PC-9 (cell line): ENCODE data around the gene PPP2R2B. TPM values are rescaled to one million over a fixed set of nuclear protein-coding genes. Genes with fewer than 3 reads are reported as not detected.
"Not testable (repeated sequence)": the region's sequence is repeated elsewhere in the genome, so short reads cannot be mapped to it uniquely, and the experiment has no call there.

Experiments
- BruUV-seq: library from RNA; stranded (reverse); fragments of 400-500 nt; replicated peaks from 2 replicates; lab custom pipeline; 2021; lab: Mats Ljungman, UMichigan
- CTCF ChIA-PET: fragments of 300-600 bp; sonication (Branson Sonifier 250); formaldehyde crosslinking; loops from one replicate; lab custom pipeline; 2022; ENCODE audit warnings: antibody characterized with exemption; lab: Charles Lee
- POLR2A ChIA-PET: fragments of 300-600 bp; sonication (Branson Sonifier 250); formaldehyde crosslinking; loops from one replicate; lab custom pipeline; 2022; ENCODE audit warnings: antibody characterized with exemption; ENCODE audit not compliant: unreplicated experiment; lab: Charles Lee
- DNase-seq, 2 experiments: peaks; one replicate each; pipeline versions ENCODE4 v3.0.0 to v3.0.0-alpha.2; 2015 to 2022; ENCODE audit warnings: mixed read lengths in 1 of 2
- H2AFZ ChIP-seq: fragments of 200-600 bp; sonication (generic); 2 replicates; pipeline ENCODE4 v1.8.1; 2017; ENCODE audit warnings: antibody characterized with exemption
- H3F3A ChIP-seq: fragments of 200-600 bp; sonication (generic); 2 replicates; pipeline ENCODE4 v1.8.1; 2017; ENCODE audit warnings: antibody characterized with exemption, mild to moderate bottlenecking, low read depth; ENCODE audit not compliant: insufficient read depth
- H3K27ac ChIP-seq: fragments of 200-600 bp; sonication (generic); 2 replicates; pipeline ENCODE4 v1.6.1; 2016; ENCODE audit warnings: mixed run types
- H3K27me3 ChIP-seq: fragments of 200-600 bp; sonication (generic); 2 replicates; pipeline ENCODE4 v1.6.1; 2016; ENCODE audit warnings: low read depth, mixed run types; ENCODE audit not compliant: insufficient read depth
- H3K36me3 ChIP-seq: fragments of 200-600 bp; sonication (generic); 2 replicates; pipeline ENCODE4 v1.6.1; 2016; ENCODE audit warnings: low read depth, mixed run types
- H3K4me1 ChIP-seq: fragments of 200-600 bp; sonication (generic); replicated peaks from 2 replicates; pipeline ENCODE4 v1.6.1; 2016; ENCODE audit warnings: mixed run types; ENCODE audit not compliant: insufficient read depth
- H3K4me2 ChIP-seq: fragments of 200-600 bp; sonication (generic); 2 replicates; pipeline ENCODE4 v1.6.1; 2017; ENCODE audit warnings: mixed run types
- H3K4me3 ChIP-seq: fragments of 200-600 bp; sonication (generic); 2 replicates; pipeline ENCODE4 v1.6.1; 2016; ENCODE audit warnings: mixed run types
- H3K79me2 ChIP-seq: fragments of 200-600 bp; sonication (generic); 2 replicates; pipeline ENCODE4 v1.6.1; 2017; ENCODE audit warnings: low read depth, mixed run types
- H3K9me2 ChIP-seq: fragments of 200-600 bp; sonication (generic); 2 replicates; pipeline ENCODE4 v1.8.1; 2017; ENCODE audit warnings: mild to moderate bottlenecking; ENCODE audit not compliant: insufficient read depth
- H3K9me3 ChIP-seq: fragments of 200-600 bp; sonication (generic); 2 replicates; pipeline ENCODE4 v1.8.1; 2016; ENCODE audit warnings: low read depth; ENCODE audit not compliant: insufficient read depth
- H4K20me1 ChIP-seq: fragments of 200-600 bp; sonication (generic); 2 replicates; pipeline ENCODE4 v1.8.1; 2017; ENCODE audit not compliant: insufficient read depth
- EZH2 ChIP-seq: fragments of 200-600 bp; sonication (generic); IDR thresholded peaks from 2 replicates; pipeline ENCODE4 v1.8.0; 2017; ENCODE audit warnings: antibody characterized with exemption, low read depth
- intact Hi-C: fragments of 100-400 bp; cut with micrococcal nuclease; formaldehyde crosslinking; loops from one replicate; pipeline ENCODE4 v1.10.0; 2022; ENCODE audit not compliant: unreplicated experiment
- total RNA-seq: library from RNA; stranded (reverse); gene quantifications from 2 replicates; pipeline ENCODE4 v1.2.3, GENCODE V29; 2021
- TF ChIP-seq, protein P1 (sequence below): fragments of 200-600 bp; sonication (generic); conservative IDR thresholded peaks from 2 replicates; pipeline ENCODE4 v1.6.1; 2017; ENCODE audit warnings: mixed run types, antibody characterized with exemption, mild to moderate bottlenecking, moderate library complexity

The PPP2R2B gene
- total RNA-seq, 1 experiment from 2014 or later: not detected

DNA sequence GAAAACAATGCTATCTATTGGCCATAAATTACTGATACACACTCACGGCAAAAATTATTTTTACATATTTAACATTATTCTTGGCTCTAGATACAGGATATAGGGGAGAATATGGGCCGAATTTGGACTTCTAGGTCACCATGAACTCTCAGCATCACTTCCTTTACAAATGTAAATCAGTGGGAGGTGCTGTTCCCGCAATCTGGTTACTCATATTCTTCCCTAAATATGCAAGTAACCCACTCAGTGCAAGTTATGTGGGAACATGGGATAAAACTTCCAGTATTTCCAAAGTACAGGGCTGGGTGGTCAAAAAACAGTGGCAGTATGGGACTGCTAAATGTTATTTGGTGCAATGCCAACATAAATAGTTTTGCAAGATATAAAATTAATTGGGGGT lies 145.6 kb downstream of the PPP2R2B start:
- Histone ChIP-seq H3K4me1 (peaks cover 28% of the 10 kb centered on the region), H3K4me2 (peak overlapping the region; percentile 48)

DNA sequence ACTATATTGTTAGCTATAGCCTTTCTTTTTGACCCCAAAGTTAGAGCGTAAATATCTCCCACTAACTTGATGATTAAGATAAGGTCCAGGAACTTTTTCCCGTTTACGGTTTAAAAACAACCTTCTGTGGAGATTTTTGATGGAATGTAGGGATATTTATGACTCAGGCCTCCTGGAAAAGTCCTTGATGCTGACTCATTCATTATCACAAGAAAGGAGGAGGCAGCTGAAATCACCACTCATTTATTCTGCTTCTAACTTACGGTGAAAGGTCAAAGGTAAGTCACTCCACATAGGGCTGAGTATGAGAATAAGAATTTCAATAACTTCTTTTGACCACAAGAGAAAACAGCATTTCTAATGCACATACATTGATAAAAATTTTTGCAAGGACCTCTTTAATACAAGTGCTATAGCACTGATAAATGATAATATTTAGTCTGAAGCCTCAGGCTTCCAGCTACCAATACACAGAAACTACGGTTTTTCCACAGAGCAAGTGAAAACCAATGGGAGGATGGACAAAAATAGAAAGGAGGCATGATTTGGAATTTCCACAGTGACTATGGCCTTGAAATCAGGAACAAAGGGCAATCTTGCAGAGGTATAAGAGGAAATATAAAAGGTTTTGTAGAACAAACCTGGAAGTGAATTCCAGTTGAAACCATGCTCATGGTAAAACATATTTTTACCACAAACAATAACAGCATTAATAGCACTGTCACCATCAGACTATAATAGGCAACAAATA lies 146.5 kb downstream of the PPP2R2B start:
- POLR2A ChIA-PET: no interaction called here
- H3K27ac ChIP-seq: peak overlapping the region; percentile 64
- H3K9me2 ChIP-seq: no peaks in the 10 kb centered on the region
- no peak overlapping the region for H2AFZ ChIP-seq
- no peak overlapping the region for H3K4me3 ChIP-seq
- no peak for TF ChIP-seq EZH2
- TF ChIP-seq, protein P1, sequence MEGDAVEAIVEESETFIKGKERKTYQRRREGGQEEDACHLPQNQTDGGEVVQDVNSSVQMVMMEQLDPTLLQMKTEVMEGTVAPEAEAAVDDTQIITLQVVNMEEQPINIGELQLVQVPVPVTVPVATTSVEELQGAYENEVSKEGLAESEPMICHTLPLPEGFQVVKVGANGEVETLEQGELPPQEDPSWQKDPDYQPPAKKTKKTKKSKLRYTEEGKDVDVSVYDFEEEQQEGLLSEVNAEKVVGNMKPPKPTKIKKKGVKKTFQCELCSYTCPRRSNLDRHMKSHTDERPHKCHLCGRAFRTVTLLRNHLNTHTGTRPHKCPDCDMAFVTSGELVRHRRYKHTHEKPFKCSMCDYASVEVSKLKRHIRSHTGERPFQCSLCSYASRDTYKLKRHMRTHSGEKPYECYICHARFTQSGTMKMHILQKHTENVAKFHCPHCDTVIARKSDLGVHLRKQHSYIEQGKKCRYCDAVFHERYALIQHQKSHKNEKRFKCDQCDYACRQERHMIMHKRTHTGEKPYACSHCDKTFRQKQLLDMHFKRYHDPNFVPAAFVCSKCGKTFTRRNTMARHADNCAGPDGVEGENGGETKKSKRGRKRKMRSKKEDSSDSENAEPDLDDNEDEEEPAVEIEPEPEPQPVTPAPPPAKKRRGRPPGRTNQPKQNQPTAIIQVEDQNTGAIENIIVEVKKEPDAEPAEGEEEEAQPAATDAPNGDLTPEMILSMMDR: no peak
- H3K4me1 ChIP-seq: peaks cover 28% of the 10 kb centered on the region
- H3F3A ChIP-seq: peaks cover 20% of the 10 kb centered on the region; the same call in 1 of the 2 replicates
- no peaks in the 10 kb centered on the region for H3K27me3 ChIP-seq
- H3K4me2 ChIP-seq: peak overlapping the region; percentile 48
- H3K79me2 ChIP-seq: no peaks in the 10 kb centered on the region
- no peaks in the 10 kb centered on the region for H4K20me1 ChIP-seq
- BruUV-seq: no TSS peak
- peaks cover 13% of the 10 kb centered on the region; the same call in 1 of the 2 replicates for H3K9me3 ChIP-seq
- H3K36me3 ChIP-seq: no peaks in the 10 kb centered on the region
- CTCF ChIA-PET: no interaction called here
- DNase-seq: peak; percentile 26 to 73
- intact Hi-C loops: no loop called here

More for the DNA sequence above, 145.6 kb downstream of the PPP2R2B start:
- intact Hi-C loops: no loop called here
- no peaks in the 10 kb centered on the region for H3K9me2 ChIP-seq
- no peak overlapping the region for H3K4me3 ChIP-seq
- CTCF ChIA-PET: no interaction called here
- no peak overlapping the region for H2AFZ ChIP-seq
- BruUV-seq: no TSS peak
- POLR2A ChIA-PET: no interaction called here
- no peak for DNase-seq
- peaks cover 13% of the 10 kb centered on the region; the same call in 1 of the 2 replicates for H3K9me3 ChIP-seq
- H3K27ac ChIP-seq: peak overlapping the region; percentile 64; the same call in 1 of the 2 replicates
- H3K79me2 ChIP-seq: no peaks in the 10 kb centered on the region
- no peaks in the 10 kb centered on the region for H3K27me3 ChIP-seq
- TF ChIP-seq, protein P1: no peak
- no peak for TF ChIP-seq EZH2
- H4K20me1 ChIP-seq: no peaks in the 10 kb centered on the region
- H3K36me3 ChIP-seq: no peaks in the 10 kb centered on the region
- peaks cover 20% of the 10 kb centered on the region; the same call in 1 of the 2 replicates for H3F3A ChIP-seq

DNA sequence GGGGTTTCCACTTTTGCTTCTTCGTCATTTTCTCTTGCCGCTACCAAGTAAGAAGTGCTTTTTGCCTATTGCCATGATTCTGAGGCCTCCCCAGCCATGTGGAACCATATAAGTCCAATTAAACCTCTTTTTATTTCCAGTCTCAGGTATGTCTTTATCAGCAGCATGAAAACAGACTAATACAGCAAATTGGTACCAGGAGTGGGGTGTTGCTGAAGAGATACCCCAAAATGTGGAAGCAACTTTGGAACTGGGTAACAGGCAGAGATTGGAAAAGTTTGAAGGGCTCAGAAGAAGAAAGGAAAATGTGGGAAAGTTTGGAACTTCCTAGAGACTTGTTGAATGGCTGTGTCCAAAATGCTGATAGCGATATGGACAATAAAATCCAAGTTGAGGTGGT lies 149.8 kb downstream of the PPP2R2B start:
- H3K36me3 ChIP-seq, CTCF ChIA-PET, H3K4me2 ChIP-seq, H2AFZ ChIP-seq, H3K27me3 ChIP-seq, H3K27ac ChIP-seq, intact Hi-C loops, POLR2A ChIA-PET, H3K9me2 ChIP-seq, BruUV-seq, H4K20me1 ChIP-seq, H3K79me2 ChIP-seq, DNase-seq, H3K4me3 ChIP-seq: not testable (repeated sequence)
- Histone ChIP-seq H3K9me3 (peaks cover 13% of the 10 kb centered on the region; the same call in 1 of the 2 replicates), H3K4me1 (peaks cover 28% of the 10 kb centered on the region), H3F3A (peaks cover 20% of the 10 kb centered on the region; the same call in 1 of the 2 replicates)
